Ectodermal cell (in vitro differentiated cells): Measurements from ENCODE around the gene USH2A.

Experiments
- H3K27ac ChIP-seq: 2 replicates; pipeline ENCODE4 v1.7.0; 2013; ENCODE audit warnings: mild to moderate bottlenecking, low read depth, low read length; ENCODE audit not compliant: insufficient read depth, poor library complexity, severe bottlenecking
- H3K27me3 ChIP-seq: 2 replicates; pipeline ENCODE4 v1.7.0; 2013; ENCODE audit warnings: mild to moderate bottlenecking, low read length; ENCODE audit not compliant: insufficient read depth, control insufficient read depth, poor library complexity, severe bottlenecking
- H3K36me3 ChIP-seq: one replicate; pipeline ENCODE4 v1.7.0; 2013; ENCODE audit warnings: low read length; ENCODE audit not compliant: control insufficient read depth, insufficient read depth
- H3K4me1 ChIP-seq: one replicate; pipeline ENCODE4 v1.7.0; 2013; ENCODE audit warnings: low read length; ENCODE audit not compliant: control insufficient read depth, insufficient read depth
- H3K4me3 ChIP-seq: 2 replicates; pipeline ENCODE4 v1.7.0; 2013; ENCODE audit warnings: low read depth, low read length, control low read depth; ENCODE audit not compliant: insufficient read depth
- H3K9me3 ChIP-seq: 2 replicates; pipeline ENCODE4 v1.7.0; 2013; ENCODE audit warnings: mild to moderate bottlenecking, low read length, moderate library complexity; ENCODE audit not compliant: control insufficient read depth
- WGBS, 2 experiments: methylation state at CpG; one replicate each; pipeline ENCODE4 v1.1.7; 2013; ENCODE audit warnings: missing lambda C conversion rate in 2 of 2; 5-methylcytosine and 5-hydroxymethylcytosine counted together

The USH2A gene

DNA sequence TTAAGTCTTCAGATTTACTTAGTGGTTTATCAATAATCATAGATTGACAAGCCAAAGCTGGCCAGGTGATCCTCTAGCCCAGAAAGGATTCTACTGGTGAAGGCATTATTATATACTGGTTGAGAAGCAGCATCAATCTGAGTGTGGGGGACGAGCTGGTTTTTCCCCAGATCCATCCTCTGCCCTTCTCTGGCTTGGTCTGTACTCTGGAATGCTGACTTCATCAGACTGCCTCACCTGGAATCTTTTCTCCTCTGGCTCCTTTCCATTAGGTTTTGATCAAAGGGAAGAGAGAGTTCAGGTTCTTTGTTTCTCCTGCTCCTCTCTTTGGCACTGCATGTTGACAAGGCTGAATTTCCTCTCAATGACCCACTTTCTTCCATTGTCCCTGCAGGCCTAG, 762.2 kb downstream of the USH2A start:
- no peaks in the 10 kb centered on the region for H3K36me3 ChIP-seq
- H3K4me3 ChIP-seq, result no peak overlapping the region
- no peak overlapping the region for H3K27ac ChIP-seq
- no peaks in the 10 kb centered on the region for H3K4me1 ChIP-seq
- no peaks in the 10 kb centered on the region for H3K9me3 ChIP-seq
- WGBS, 2 experiments, result 86 to 100% methylated on average over 1 of the region's 1 CpG
- H3K27me3 ChIP-seq, result no peaks in the 10 kb centered on the region

DNA sequence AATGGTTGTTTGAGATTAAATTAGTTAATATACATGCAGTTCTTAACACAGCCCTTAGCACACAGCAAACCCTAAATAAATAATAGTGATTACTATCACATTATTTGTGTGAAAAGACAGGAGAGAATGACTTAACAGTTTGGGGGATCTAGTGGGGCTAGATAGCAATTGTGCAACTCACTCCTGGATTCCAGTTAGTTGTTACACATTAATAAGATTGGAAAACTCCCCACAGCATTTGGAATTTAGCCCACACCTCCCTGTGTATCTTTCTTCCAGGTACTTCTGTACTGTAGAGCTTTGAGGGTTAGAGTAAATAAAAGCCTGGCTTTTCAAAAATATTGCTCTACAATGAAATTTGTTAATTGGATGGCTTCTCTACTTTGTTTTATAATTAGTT, 763.0 kb downstream of the USH2A start:
- Histone ChIP-seq H3K9me3 (no peaks in the 10 kb centered on the region), H3K4me1 (no peaks in the 10 kb centered on the region), H3K27me3 (no peaks in the 10 kb centered on the region), H3K36me3 (no peaks in the 10 kb centered on the region), H3K27ac (no peak overlapping the region), H3K4me3 (no peak overlapping the region)

GRCh38 chr1:215657047-215657446, 766.2 kb downstream of the USH2A start:
- 89 to 96% methylated on average over 4 of the region's 4 CpGs for WGBS, 2 experiments
- Histone ChIP-seq H3K4me1 (no peaks in the 10 kb centered on the region), H3K27me3 (no peaks in the 10 kb centered on the region), H3K36me3 (no peaks in the 10 kb centered on the region), H3K4me3 (no peak overlapping the region), H3K9me3 (no peaks in the 10 kb centered on the region), H3K27ac (no peak overlapping the region)

GRCh38 chr1:215652371-215652770, 770.9 kb downstream of the USH2A start:
- Histone ChIP-seq H3K4me1 (no peaks in the 10 kb centered on the region), H3K4me3 (no peak overlapping the region), H3K27me3 (no peaks in the 10 kb centered on the region), H3K36me3 (no peaks in the 10 kb centered on the region), H3K9me3 (no peaks in the 10 kb centered on the region), H3K27ac (no peak overlapping the region)
- WGBS, 2 experiments, result 76 to 100% methylated on average over 1 of the region's 1 CpG

DNA sequence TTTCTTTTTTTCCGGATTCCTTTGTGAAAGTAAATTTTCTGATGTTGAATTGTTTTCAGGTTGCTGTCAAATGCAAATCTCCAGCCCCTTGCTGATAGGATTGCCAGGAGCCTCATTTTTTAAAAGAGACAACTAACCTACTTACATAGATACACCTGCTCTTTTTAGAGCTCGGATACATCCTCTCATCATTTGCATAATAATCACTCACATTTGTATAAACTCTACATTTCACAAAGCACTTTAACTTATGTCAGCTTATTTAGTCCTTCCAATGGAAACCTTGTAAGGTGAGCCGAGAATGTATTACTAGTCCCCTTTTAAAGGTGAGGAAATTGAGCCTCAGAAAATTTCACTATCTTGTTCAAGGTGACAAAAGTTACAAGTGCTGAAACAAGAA, 771.4 kb downstream of the USH2A start:
- WGBS, 2 experiments, result 15 to 31% methylated on average over 3 of the region's 3 CpGs

GRCh38 chr1:215650446-215651149, 772.6 kb downstream of the USH2A start:
- H3K27ac ChIP-seq, result no peak overlapping the region
- no peaks in the 10 kb centered on the region for H3K4me1 ChIP-seq
- H3K36me3 ChIP-seq, result no peaks in the 10 kb centered on the region
- H3K9me3 ChIP-seq, result no peaks in the 10 kb centered on the region
- no peak overlapping the region for H3K4me3 ChIP-seq
- WGBS, 2 experiments, result 69 to 82% methylated on average over 8 to 9 of the region's 9 CpGs
- H3K27me3 ChIP-seq, result no peaks in the 10 kb centered on the region

More for the DNA sequence above, 771.4 kb downstream of the USH2A start:
- H3K4me3 ChIP-seq, result no peak overlapping the region
- H3K27ac ChIP-seq, result no peak overlapping the region
- no peaks in the 10 kb centered on the region for H3K27me3 ChIP-seq
- no peaks in the 10 kb centered on the region for H3K4me1 ChIP-seq
- no peaks in the 10 kb centered on the region for H3K9me3 ChIP-seq
- H3K36me3 ChIP-seq, result no peaks in the 10 kb centered on the region

GRCh38 chr1:215648957-215649356, 774.3 kb downstream of the USH2A start:
- Histone ChIP-seq H3K27ac (no peak overlapping the region), H3K4me3 (no peak overlapping the region), H3K36me3 (no peaks in the 10 kb centered on the region), H3K4me1 (no peaks in the 10 kb centered on the region), H3K27me3 (no peaks in the 10 kb centered on the region), H3K9me3 (no peaks in the 10 kb centered on the region)
- 99 to 100% methylated on average over 4 of the region's 4 CpGs for WGBS, 2 experiments

DNA sequence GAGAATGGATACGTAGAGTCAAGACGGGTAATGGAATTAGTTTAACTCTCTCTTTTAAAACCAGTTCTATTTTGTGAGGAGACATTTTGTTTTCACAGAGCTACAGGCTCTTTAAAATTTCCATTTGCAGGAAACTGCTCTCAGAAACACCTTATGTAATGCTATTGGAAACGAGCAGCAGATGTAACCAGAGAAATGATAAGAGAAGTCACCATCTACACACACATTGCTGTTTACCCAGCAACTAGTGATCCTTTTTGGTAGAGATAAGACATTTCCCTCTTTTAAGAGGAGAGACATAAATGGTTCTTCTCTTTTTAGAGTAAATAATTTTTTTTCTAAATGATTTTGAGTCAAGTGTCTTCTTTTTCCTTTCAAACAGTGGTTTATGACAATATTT, 775.5 kb downstream of the USH2A start:
- H3K27ac ChIP-seq, result no peak overlapping the region
- H3K9me3 ChIP-seq, result no peaks in the 10 kb centered on the region
- no peaks in the 10 kb centered on the region for H3K36me3 ChIP-seq
- 92 to 95% methylated on average over 2 to 3 of the region's 3 CpGs for WGBS, 2 experiments
- H3K27me3 ChIP-seq, result no peaks in the 10 kb centered on the region
- no peak overlapping the region for H3K4me3 ChIP-seq
- no peaks in the 10 kb centered on the region for H3K4me1 ChIP-seq

GRCh38 chr1:215645861-215646260, 777.4 kb downstream of the USH2A start:
- no peak overlapping the region for H3K27ac ChIP-seq
- 100% methylated on average over 2 of the region's 2 CpGs; no CpG with 5 or more reads in 1 of the 2 experiments for WGBS, 2 experiments
- no peaks in the 10 kb centered on the region for H3K4me1 ChIP-seq

GRCh38 chr1:215645182-215645581, 778.1 kb downstream of the USH2A start:
- no peaks in the 10 kb centered on the region for H3K27me3 ChIP-seq
- H3K4me1 ChIP-seq, result no peaks in the 10 kb centered on the region
- no peaks in the 10 kb centered on the region for H3K36me3 ChIP-seq
- 94 to 95% methylated on average over 4 of the region's 4 CpGs for WGBS, 2 experiments
- no peak overlapping the region for H3K27ac ChIP-seq
- H3K4me3 ChIP-seq, result no peak overlapping the region
- no peaks in the 10 kb centered on the region for H3K9me3 ChIP-seq

More at GRCh38 chr1:215645861-215646260, 777.4 kb downstream of the USH2A start:
- H3K9me3 ChIP-seq, result no peaks in the 10 kb centered on the region
- H3K27me3 ChIP-seq, result no peaks in the 10 kb centered on the region
- H3K4me3 ChIP-seq, result no peak overlapping the region
- H3K36me3 ChIP-seq, result no peaks in the 10 kb centered on the region
